Right lung (tissue), 10 donors: ENCODE results near the gene CDK16. TPM values are rescaled to one million over a fixed set of nuclear protein-coding genes. Genes with fewer than 3 reads are reported as not detected.

ENCODE experiments used
- DNase-seq, 2 donors: peaks; one replicate each; pipeline ENCODE4 v3.0.0-alpha.2; 2013
- long read RNA-seq, 8 donors: transcript quantifications; one replicate each; lab custom pipeline, GENCODE V29; 2026
- polyA plus RNA-seq, 5 donors: library from polyadenylated mRNA; unstranded; fragments of 120-200 nt; gene quantifications; one replicate each; pipeline versions ENCODE4 v1.2.1 to v1.2.3, GENCODE V29; 2013; ENCODE audit warnings: inconsistent platforms in 1 of 5, low replicate concordance in 1 of 5; ENCODE audit not compliant: insufficient read length in 5 of 5, insufficient read depth in 1 of 5

CDK16 gene
- polyA plus RNA-seq = 100 to 1,000 TPM in 1 of 5 donors, 10 to 100 TPM in 4; 85.4 to 119 (median 94.3) TPM
- long read RNA-seq, donor 1, transcript CDK16-202 (16 exons, 3,144 nt) = major isoform, 17 of 38 reads
- long read RNA-seq, donor 1, partial matches to known transcripts = 14 of 38 reads
- long read RNA-seq, donor 1, other reads (novel, unspliced or antisense) = 0 of 38 reads
- long read RNA-seq, donor 2, transcript CDK16-202 (16 exons, 3,144 nt) = major isoform, 15 of 18 reads
- long read RNA-seq, donor 2, partial matches to known transcripts = 0 of 18 reads
- long read RNA-seq, donor 2, other reads (novel, unspliced or antisense) = 0 of 18 reads
- long read RNA-seq, donor 3, transcript CDK16-202 (16 exons, 3,144 nt) = major isoform, 14 of 19 reads
- long read RNA-seq, donor 3, partial matches to known transcripts = 0 of 19 reads
- long read RNA-seq, donor 3, other reads (novel, unspliced or antisense) = 0 of 19 reads
- long read RNA-seq, donor 4, transcript CDK16-202 (16 exons, 3,144 nt) = major isoform, 11 of 14 reads
- long read RNA-seq, donor 4, partial matches to known transcripts = 0 of 14 reads
- long read RNA-seq, donor 4, other reads (novel, unspliced or antisense) = 0 of 14 reads
- long read RNA-seq, donor 5, transcript CDK16-202 (16 exons, 3,144 nt) = major isoform, 12 of 34 reads
- long read RNA-seq, donor 5, partial matches to known transcripts = 18 of 34 reads
- long read RNA-seq, donor 5, other reads (novel, unspliced or antisense) = 0 of 34 reads
- long read RNA-seq, donor 6, transcript CDK16-202 (16 exons, 3,144 nt) = major isoform, 19 of 32 reads
- long read RNA-seq, donor 6, partial matches to known transcripts = 11 of 32 reads
- long read RNA-seq, donor 6, other reads (novel, unspliced or antisense) = 0 of 32 reads
- long read RNA-seq, donor 7, transcript CDK16-202 (16 exons, 3,144 nt) = major isoform, 9 of 12 reads
- long read RNA-seq, donor 7, partial matches to known transcripts = 0 of 12 reads
- long read RNA-seq, donor 7, other reads (novel, unspliced or antisense) = 0 of 12 reads
- long read RNA-seq, donor 8, partial matches to known transcripts = 0 of 7 reads
- long read RNA-seq, donor 8, other reads (novel, unspliced or antisense) = 0 of 7 reads

GRCh38 chrX:47218280-47218919 is at the start of gene CDK16:
TSS of gene CDK16 (plus strand) at chrX:47218681. CDS start at chrX:47223558, 4,877 bp downstream.
- peak; percentile 93 to 94 for DNase-seq

DNA sequence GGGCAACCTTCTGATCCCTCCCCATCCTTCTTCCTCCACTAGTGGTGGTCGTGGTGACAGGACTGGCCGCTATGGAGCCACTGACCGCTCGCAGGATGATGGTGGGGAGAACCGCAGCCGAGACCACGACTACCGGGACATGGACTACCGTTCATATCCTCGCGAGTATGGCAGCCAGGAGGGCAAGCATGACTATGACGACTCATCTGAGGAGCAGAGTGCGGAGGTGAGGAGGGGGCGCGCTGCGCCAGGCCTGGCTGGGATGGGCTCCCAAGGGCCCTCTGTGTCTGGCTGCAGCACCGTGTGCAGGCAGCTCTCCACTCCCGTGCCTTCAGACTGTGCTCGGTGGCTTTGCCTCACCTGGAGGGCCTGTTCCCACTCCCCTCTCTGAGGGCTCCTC is 49.2 kb upstream of the CDK16 start:
- no peak for DNase-seq

- DNase-seq = no peak
These were observed 48.6 kb upstream of the CDK16 start for GRCh38 chrX:47169726-47170515.

GRCh38 chrX:47170861-47171692 is 47.4 kb upstream of the CDK16 start:
- no peak for DNase-seq

- no peak for DNase-seq
These were observed 46.5 kb upstream of the CDK16 start for GRCh38 chrX:47171996-47172395.

GRCh38 chrX:47172549-47172948 is 45.9 kb upstream of the CDK16 start:
- DNase-seq = no peak

DNA sequence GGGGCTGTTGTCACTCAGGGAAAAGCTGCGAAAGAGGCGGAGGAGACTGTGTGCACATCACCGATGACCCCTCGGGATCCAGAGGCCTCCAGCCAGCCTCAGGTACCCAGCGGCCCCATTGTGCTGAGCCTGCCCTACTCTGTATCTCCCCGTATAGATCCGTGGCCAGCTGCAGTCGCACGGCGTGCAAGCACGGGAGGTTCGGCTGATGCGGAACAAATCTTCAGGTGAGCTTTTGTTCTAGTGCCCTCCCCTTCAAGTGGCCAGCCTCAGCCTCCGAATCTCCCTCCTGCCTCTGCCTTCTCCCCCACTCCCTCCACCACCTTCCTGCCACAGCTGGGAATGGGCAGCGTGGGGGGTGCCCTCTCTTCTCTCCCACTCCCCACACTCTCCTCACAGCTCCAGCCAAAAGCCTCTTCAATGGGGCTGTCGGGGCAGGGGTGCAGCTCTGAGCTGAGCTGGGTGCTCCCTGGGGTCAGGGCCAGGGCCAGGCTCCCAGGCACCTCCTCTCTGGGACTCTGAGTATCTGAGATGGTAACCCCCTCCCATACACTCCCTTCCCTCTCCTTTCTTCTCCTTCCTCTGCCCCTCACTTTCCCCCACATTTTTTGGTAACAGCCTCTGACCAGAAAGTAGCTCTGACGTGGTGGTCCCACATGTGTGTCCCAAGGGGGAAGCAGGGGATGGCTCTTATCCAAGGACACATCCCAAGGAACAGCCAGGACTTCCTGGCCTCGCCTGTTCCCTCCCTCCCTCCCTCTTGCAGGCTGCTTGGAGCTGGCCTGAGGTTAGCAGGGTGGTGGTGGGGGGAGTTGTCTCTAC is 45.3 kb upstream of the CDK16 start:
- no peak for DNase-seq

- no peak for DNase-seq
These were observed 44.1 kb upstream of the CDK16 start for GRCh38 chrX:47174376-47174775.

- DNase-seq = no peak
These were observed 43.5 kb upstream of the CDK16 start for GRCh38 chrX:47174846-47175587.

DNA sequence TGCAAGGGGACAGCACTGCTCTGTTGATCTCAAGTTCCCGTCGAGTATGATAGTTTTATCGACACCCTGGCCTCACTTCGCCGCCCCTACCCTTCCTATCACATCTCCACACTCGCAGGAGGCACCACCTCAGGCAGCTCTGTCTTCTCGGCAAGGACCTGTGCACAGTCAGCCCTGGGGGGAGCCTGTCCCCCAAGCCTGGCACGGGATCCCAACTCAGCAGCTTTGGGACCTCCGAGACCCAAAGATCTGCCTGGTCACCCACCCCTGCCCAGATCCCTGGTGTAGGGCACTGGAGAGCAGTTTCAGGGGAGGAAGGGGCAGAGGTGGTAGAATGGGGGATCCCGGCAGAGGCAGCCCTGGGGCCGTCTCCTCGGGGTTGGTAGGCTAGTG is 42.9 kb upstream of the CDK16 start:
- DNase-seq = no peak

GRCh38 chrX:47176101-47176740 is 42.3 kb upstream of the CDK16 start:
- no peak for DNase-seq

DNA sequence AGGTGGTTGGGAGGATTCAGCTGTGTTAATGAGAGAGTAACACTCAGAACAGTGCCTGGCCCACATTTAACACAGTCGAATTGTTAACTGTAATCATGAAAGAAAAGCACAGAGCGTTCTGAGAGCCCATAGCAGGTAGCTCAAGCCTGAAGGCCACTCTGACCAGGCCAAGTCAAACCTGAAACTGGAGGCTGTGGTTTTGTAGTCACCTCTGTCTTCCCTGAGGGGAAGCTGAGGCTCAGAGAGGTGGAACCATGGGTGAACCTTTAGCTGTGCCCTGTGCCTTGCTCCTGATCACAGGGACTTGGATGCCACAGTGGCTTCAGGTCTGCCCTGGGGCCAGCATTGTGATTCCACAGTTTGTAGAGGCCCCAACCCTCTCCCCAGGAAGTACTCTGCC is 41.4 kb upstream of the CDK16 start:
- no peak for DNase-seq

DNA sequence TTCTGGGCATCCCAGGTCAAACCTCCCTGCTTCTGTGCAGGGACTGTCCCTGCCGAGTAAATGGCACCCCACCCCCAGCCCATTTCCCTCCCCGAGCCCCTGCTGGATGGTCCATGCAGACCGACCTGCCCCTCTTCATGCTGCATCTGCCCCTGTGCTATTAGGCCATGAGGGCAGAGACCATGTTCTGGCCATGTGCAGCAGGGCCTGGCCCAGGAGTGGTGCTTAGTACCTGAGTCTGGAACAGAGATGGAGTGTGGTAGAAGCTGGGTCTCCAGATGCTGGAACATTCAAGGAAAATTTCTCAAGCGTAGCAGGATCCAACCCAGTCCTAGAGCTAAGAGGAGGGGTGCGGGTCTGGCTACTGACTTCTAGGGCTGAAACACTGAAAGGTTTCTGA is 40.1 kb upstream of the CDK16 start:
- no peak for DNase-seq

DNA sequence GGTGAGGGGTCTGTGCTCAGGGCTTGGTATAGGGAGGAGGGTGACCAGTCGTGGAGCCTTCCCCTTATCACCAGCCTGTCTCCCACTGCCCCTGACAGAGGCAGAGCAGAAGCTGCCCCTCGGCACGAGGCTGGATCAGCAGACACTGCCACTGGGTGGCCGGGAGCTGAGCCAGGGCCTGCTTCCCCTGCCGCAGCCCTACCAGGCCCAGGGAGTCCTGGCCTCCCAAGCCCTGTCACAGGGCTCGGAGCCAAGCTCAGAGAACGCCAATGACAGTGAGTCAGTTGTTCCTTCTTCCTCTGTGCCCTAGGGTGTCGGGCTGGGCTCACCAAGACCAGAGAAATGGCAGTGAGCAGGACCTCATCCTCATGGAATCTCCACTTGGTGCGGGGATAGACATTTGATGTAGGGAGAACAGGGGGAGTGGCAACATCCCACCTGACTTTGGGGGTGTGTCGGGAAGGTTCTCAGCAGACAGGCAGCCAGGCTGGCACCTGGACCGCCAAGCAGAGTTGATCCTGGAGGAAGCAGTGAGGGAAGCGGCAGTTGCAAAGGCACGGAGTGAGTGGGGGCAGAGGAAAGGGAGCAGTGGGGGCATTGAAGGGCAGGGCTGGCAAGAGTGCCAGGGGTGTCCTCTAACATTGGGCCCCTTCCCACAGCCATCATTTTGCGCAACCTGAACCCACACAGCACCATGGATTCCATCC is 39.1 kb upstream of the CDK16 start:
- no peak for DNase-seq

DNA sequence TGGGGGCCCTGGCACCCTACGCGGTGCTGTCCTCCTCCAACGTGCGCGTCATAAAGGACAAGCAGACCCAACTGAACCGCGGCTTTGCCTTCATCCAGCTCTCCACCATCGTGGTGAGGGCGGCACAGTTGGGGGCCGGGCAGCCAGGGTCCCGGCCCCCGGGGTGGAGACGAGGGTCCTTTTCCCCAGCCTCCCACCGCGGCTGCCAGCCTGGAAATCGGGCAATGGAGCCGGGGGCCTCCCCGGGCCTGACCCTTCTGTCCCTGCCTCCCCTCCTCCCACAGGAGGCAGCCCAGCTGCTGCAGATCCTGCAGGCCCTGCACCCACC is 38.6 kb upstream of the CDK16 start:
- DNase-seq = no peak

DNA sequence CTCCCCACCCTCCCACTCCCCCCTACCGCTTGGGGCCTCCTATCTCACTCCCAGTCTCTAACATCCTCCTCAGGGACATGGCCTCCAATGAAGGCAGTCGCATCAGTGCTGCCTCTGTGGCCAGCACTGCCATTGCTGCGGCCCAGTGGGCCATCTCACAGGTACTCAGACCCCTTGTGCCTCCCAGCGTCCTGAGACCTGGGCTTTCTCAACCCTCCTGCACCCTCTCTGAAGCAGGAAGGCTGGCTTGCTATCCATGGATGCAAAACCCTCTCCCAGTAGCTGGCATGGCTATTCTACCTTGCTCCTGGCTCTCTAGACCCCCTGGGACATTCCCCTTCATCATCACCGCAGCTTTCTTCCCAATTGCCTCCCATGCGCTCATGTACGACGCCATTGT is 38.1 kb upstream of the CDK16 start:
- no peak for DNase-seq

DNA sequence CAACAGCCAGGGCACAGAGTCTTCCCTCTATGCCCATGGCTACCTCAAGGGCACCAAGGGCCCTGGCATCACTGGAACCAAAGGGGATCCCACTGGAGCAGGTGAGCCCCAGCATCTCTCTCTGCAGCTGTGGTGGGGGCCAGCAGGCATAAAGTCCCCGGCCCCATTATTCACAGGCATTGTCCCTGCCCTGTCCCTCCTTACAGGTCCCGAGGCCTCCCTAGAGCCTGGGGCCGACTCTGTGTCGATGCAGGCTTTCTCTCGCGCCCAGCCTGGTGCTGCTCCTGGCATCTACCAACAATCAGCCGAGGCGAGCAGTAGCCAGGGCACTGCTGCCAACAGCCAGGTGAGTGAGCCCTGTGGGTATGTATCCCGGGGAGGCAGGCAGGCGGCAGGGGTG is 37.2 kb upstream of the CDK16 start:
- no peak for DNase-seq
